ENCODE measurements around the gene TMEM185B.
"Not testable (repeated sequence)": the region's sequence is repeated elsewhere in the genome, so short reads cannot be mapped to it uniquely, and the experiment has no call there.

TMEM185B gene

DNA sequence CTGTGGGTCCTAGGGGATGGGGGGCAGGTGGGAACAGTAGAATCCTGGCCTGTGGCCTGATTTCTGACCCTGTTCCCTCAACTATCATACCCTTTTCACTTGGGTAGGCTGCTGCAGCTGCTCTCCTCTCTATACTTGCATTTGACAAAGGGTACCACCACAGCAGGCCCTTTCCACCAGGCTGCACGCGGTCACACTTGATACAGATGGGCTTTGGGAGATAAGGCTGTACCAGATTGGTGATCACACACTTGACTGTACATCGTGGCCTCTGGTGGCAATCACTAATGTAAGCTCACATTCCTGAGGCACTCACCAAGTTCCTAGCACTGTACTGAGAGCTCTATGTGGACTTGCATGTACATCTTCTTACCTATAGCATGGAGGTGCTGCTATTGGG is 27.9 kb upstream of the TMEM185B start:
- no peak for DNase-seq

- no peak for DNase-seq
Measured at GRCh38 chr2:120250640-120251039, 27.4 kb upstream of the TMEM185B start.

GRCh38 chr2:120247851-120248250 is 24.7 kb upstream of the TMEM185B start:
- DNase-seq, result no peak

DNA sequence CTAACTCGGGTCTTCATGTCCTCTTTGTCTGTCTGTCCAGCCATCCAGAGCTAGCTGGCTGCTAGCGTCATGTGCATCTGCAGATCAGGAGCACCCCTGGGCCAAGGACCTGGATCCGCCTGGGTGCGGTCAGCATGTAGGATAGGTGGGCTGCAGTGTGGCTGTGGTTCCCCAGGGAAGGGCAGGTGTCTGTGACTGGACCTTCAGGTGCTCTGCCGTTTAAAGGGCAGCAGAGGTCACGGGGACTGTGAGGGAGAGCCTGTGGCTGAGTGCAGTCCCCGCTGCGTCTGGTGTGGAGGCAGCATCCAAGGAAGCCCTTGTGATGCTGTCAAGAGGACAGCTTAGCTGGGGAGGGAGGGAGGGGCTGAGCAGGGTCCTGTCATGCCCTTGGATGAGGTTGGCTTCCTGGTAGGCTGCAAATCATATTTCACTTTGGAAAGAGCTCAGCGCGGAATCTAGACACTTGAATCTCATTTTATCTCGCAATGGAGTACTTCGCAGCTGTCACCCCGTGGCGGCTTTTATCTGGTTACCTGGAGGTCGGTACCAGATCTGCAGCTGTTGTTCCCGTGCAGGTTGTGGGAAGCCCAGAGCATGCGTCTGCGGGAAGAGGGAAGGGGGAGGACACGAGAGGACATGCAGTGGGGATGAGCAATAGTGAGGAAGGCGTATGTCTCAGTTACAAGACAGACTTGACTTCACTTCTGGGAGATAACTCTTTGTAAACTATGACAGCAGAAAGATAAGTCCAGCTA is 23.5 kb upstream of the TMEM185B start:
- DNase-seq, result no peak

DNA sequence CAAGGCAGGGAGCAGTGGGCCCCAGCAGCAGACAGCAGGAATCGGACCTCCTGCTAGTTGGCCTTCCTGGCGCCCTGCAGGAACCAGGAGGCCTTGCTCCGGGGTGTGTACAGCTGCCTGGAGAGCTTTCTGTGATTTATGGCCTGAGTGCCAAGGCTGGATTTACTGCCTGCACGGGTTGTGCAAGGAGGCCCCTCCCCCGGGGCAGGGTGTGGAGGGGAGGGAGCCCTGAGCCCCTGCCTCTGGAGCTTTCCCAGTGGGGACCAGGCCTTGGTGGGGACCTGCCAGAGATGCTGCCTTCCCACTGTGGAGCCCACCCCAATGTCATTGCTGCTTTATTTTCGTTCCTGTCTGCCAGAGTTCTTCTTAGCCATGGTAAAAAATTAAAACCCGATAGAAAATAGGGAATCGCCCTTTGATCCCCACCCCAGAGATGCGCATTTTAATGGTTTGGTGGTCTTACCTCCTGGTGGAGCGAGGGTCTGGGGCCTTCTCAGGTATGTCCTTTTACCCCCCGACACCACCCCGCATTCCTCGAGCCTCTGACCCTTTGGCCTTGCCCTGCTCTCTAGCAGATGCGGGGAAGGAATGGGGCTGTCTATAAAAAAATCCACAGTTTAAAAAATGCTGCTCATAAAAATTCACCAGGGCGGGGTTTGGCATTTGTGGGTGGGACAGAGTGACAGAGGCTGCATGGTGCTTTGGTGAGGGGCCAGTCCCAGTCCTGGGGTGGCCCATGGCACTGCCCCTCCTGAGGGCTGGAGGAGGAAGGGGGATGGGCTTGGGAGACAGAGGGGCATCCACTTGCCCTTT is 22.5 kb upstream of the TMEM185B start:
- DNase-seq, result no peak

DNA sequence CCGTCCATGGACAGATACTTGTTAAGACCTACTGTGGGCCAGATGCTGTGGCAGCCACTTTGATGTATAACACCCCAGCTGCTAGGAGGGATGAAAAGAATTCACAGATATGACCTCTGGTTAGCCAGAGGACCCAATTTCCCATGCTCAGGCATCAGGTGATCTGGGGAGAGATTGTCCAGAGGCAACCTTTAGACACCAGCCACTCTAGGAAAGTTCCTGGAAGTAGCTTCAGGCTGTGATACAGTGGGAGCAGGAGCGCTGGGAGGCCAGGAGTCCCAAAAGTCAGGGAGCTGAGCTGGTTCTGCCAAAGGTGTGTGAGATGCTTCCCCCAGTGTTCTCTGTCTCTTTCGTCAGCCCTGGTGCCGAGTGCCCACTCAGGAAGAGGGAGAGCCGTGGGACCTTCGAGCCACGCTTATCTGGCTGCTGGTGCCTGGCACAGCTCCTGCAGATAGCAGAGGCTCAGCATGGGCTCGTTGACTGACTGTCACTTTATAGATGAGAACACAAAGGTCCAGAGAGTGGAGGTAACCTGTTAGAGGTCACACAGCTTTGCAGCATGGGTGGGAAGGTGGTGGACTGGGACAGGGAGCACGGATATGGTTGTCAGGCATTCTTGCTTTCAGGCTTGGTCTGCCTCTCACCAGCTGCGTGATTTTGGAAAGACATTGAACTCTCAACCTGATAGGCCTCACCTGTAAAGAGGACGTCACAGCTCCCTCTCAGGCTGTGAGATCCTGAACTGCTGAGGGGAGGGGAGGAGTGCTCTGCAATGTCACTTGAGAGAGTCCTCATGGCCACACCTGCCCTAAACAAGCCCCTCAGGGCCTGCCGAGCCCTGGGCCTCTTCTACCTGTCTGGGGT is 21.7 kb upstream of the TMEM185B start:
- DNase-seq, result no peak

DNA sequence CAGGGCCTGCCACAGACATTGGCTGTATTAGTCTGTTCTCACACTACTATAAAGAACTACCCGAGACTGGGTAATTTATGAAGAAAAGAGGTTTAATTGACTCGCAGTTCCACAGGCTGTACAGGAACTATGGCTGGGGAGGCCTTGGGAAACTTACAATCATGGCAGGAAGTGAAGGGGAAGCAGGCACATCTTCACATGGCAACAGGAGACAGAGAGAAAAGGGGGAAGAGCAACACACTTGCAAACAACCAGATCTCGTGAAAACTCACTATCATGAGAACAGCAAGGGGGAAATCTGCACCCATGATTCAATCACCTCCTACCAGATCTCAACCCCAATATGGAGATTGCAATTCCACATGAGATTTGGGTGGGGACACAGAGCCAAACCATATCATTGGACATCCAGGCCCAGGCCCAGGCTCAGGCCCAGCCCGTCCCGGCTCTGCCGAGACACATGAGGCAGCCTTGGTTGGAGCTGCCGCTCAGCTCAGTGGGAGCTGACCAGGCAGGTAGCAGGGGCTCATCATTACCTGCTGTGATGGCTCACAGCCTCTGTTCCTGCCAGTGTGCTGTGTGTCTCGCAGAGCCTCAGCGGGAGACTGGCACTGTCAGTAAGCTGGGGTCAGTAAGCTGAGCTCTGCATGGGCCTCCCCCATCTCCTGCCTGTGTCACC is 20.8 kb upstream of the TMEM185B start:
- no peak for DNase-seq

DNA sequence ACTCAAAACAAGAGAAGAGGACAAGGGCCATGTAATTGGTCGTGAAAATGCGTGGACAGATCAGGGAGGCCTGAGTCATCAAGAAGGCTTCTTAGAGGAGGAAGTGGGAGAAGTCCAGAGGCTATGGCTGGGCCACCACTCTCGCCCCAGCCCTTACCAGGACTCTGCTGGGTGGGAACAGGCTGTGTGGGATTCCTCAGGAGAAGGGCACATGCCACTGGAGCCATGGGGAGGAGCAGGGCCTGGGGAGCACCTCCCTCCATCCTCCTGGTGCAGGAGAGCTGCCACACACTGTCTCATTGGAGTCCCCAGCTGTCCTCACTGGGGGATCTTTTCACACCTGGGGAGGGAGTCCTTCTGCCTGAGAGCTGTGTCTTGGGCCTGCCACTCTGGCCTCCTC is 20.0 kb upstream of the TMEM185B start:
- no peak for DNase-seq

GRCh38 chr2:120241684-120242083 is 18.5 kb upstream of the TMEM185B start:
- DNase-seq, result no peak

GRCh38 chr2:120240901-120241429 is 17.8 kb upstream of the TMEM185B start:
- no peak for DNase-seq

GRCh38 chr2:120239488-120240287 is 16.5 kb upstream of the TMEM185B start:
- no peak for DNase-seq

DNA sequence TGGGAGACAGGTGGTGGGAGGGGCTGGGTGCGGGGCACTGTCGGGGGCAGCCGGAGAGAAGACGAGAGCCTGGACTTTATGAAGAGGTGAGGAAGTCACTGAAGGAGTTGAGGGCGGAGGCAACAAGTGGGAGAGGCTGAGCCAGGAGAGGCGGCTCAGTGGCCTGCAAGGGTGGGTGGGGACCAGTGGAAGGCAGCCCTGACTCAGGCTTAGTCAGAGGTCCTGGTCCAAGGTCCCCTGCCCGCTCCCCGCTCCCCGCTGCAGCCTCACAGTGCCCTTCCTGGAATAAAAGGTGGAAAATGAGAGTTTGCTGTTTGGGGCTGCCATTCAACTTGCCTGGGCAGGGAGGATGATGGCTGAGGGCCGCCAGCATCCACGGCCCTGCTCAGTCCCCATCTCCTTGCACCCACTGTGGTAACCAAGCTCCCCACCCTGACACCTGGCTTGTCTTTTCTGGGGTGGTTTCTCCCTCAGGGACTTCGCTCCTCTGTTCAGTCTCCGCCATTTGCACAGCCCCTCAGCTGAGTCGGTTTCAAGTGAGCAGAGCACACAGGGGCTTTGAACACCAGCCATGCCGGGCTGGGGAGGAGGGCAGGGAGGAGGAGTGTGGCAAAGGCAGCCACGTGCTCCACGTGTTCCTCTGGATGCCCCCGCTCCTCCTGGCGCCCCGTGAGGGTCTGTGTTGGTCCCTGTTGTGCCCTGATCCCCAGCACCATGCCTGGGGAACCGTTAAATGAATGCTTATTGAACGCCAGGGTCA is 15.7 kb upstream of the TMEM185B start:
- DNase-seq, result no peak

GRCh38 chr2:120237491-120237902 is 14.3 kb upstream of the TMEM185B start:
- no peak for DNase-seq

DNA sequence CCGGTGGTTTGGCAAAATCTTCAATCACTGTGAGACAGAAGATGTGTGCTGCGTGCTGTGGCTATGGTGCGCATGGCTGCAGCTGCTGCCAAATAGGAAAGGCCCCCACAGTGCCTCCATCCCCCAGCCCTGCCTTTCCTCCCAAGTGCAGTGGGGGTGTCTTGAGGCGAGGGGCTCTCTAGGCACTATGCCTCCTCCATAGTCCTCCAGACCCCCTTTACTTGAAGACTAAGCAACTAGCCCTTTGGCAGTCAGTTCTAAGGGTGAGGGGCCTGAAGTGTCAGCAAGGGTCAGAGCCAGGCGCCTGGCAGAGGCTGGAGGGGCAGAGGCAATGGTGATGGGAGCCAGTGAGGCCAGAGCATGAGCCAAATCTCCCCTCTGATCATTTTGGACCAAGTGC is 13.6 kb upstream of the TMEM185B start:
- DNase-seq, result no peak

DNA sequence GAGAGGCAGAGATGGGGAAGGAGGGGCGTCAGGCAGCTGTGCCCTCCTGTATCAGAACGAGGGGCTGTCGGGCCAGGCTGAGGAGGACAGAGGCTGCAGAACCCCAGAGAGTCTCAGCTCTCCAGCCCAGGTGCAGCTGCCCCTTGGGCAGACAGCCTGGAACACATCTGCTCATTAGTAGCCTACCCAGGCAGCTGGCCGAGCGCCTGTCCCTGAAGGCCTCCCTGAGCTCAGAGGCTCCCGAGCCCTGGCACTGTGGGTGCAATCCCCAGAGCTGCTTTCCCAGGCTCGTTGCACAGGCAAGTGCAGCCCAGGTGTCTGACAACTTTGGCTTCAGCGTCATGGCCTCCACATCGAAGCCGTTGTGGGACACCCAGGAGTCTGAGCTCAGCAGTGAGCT is 13.1 kb upstream of the TMEM185B start:
- DNase-seq, result no peak

DNA sequence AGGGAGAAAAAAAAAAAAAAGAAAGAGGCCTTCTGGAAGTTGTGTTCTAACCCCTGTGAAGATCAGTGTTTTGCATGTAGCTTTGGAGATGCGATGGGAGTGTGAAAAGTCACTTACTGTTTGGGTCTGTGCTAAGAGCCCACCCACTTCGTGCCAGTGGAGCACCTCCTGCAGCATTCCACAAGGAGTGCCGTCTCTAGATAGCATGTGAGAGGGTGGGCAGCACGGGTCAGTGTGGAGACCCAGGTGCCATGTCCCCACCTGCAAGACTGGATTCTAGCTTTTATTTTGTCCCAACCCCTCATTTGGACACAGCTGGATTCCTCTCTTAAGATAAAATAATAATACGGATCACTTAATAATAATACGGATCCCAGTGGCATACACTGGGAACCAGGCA is 12.5 kb upstream of the TMEM185B start:
- no peak for DNase-seq

GRCh38 chr2:120235158-120235557 is 12.0 kb upstream of the TMEM185B start:
- DNase-seq, result not testable (repeated sequence)

GRCh38 chr2:120233292-120233691 is 10.1 kb upstream of the TMEM185B start:
- DNase-seq, result no peak

DNA sequence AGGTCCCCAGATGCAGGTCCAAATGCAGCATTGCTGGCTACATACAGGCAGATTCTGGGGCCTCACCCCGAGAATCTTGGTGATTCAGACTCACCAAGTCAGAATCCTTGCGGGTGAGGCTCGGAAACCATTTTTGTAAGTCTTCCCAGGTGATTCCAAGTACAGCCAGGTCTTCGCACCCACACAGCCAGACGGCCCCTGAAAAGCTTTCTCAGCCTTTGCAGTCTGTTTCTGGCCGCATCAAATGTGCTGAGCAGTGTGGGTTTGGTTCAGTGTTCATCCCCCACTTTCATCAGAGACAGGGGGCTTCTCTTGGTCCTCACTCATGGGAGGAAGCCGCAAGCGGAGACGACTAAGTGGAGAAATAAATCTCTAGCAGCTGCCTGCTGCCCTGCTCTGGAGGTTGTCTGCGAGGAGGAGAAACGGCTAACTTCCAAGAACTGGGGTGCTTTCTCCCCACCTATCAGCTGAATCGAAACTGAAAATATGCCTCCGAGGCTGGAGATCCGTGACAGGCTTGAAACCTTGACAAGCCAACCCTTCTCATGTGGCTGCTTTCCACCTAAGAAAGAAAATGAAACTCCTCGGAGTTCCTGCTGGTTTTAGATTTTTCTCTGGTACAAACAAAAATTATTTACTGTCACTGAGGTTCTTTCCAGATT is 8.9 kb upstream of the TMEM185B start:
- DNase-seq, result peak; percentile 52

DNA sequence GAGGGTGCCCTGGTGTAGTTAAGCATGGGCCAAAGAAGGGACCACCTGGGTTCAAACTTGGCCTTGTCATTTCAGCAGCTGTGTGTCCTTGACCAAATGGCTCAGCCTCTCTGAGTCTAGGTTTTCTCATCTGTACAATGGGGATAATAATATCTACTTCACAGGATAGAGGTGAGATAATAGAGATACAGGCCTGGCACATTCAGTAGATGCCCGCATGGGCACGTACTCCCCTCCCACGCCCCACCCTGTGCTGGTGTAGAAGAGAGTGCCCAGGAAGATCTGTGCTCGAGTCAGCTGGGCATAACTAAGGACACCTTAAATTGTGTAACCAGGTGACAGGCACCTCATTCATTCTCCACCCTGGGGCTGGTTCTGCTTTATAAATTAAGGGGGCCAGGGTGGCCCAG is 8.4 kb upstream of the TMEM185B start:
- peak in 1 of 2 donors; percentile 30 for DNase-seq
